ENCODE measurements around the gene CCDC152. TPM values are rescaled to one million over a fixed set of nuclear protein-coding genes. Genes with fewer than 3 reads are reported as not detected.
"Not testable (repeated sequence)": the region's sequence is repeated elsewhere in the genome, so short reads cannot be mapped to it uniquely, and the experiment has no call there.

Gene CCDC152
- total RNA-seq, 2 experiments from 2014 or later: 2.5 to 3.4 TPM

DNA sequence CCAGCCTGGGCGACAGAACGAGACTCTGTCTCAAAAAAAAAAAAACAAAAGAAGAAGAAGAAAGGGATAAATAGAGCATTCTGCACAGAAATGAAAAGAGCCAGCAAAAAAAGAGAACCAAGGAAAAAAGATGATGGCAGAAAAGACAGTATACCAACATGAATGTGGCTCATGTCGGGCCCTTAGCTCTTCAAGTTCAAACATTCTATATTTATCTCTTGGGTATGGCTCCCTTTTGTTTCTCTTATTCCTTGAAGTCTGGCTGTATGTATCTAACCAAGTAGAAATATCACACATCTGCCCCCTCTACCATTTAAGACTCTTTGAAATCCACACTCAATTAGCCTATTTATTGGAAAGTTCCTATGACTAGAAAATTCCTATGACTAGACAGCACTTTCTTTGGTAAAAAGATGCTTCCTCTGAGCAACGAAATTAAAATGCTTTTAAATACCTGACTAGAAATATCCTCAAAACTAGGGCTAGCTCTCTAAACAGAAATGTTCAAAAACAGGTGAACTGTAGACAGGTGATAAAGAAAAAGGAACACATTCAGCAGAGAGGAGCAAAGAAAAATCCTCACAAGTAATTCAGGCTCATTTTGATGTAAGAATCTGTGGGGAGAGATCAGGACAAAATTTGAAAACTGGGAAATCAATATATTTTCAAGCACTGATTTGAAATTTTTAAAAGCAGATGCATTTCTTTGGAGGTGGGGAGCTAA, 52.4 kb downstream of the CCDC152 start:
- Mint-ChIP-seq H3K4me1 (no peaks in the 10 kb centered on the region), H3K27me3 (peaks cover 1% of the 10 kb centered on the region), H3K36me3 (ENCODE audit: low read depth) (no peaks in the 10 kb centered on the region), H3K27ac (no peak overlapping the region), H3K4me3 (no peak overlapping the region), H3K9me3 (no peaks in the 10 kb centered on the region)
- ChIA-PET POLR2A (no interaction called here), CTCF (no interaction called here)
- DNase-seq: no peak

DNA sequence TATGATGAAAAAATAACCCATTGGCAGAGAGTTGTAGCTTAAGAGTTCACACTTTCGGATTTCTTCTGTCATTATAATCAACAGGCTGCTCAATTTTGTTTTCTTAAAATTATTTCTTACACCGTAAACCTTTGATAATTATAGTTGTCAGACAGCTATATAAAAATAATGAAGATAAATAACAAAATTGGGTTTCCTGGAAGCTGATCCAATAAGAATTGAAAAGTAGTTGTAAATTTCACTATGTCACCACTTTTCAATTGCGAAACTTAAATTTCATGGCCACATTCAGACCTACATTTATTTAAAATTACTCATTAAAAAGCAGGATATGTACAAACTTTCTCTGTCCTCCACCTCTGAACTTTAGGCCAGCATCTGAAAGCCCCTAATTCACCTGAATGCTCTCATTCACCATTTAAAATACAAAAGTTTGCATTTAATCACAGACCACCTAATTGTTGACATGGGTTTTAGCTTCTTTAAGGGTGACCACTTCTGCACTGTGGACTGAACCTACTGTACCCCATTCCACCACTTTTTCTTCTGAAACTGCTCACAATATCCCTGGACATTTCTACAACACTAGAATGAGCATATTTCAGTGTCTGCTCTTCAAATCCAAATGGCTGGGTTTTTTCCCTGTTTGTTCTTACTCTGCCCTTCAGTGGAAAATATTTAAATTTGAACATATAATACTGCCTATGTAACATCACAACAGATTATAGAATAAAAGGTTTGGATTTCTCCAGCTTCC, 54.4 kb downstream of the CCDC152 start:
- no peak overlapping the region for H3K4me3 Mint-ChIP-seq

DNA sequence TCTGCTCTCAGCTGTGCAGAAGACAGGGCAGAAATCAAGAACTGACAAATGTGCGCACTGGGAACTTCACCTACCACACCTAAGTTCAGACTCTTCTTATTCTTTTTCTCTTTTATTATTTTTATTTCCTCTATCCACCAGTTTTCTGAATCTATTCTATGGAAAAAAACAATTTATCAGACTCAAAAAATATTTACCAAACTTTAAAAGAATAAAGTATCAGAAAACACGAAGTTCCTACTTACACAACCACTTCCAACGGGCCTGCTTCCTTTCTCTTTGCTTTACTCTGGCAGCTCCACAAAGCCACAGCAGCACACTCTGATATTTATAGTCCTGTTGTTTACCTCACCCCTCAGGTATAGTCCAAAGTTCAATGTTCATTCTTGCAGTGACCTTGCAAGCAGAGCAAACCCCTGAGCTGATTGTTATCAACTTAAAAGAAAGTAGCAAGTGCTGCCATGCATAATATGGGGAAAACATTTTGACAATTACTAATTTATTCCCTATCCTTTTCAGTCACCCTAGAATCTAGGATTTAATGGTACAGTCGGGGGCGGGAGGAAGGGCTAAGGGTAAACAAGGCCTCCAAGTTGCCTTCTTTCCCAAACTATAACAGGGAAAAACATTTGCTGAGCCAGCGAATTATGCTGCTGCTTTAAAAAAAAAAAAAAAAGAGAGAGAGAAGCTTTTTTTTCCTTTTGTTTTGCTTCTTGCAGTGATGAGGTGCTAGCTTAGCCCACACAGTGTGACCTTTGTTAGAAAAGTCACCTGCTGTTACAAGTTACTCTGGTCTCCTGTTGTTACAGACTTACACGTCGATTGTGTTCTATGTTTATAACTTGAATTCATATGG, 55.2 kb downstream of the CCDC152 start, which contains the start of gene SELENOP:
TSS of gene SELENOP (minus strand) at position 302 of the 856 bp plus-strand sequence. CDS start 3,539 bp downstream, outside the sequence.
- H3K27ac Mint-ChIP-seq: no peak within 1 kb of the TSS
- CTCF ChIA-PET: interaction anchor here (0.7 to 1.4 kb wide), 3 partner anchors 22 to 390 kb away, joined by 3 to 4 read pairs (median 3); no protein-coding TSS in a partner anchor

More for the DNA sequence above, 54.4 kb downstream of the CCDC152 start:
- Mint-ChIP-seq H3K27ac (no peak overlapping the region), H3K9me3 (no peaks in the 10 kb centered on the region), H3K36me3 (ENCODE audit: low read depth) (no peaks in the 10 kb centered on the region), H3K27me3 (peaks cover 1% of the 10 kb centered on the region), H3K4me1 (no peaks in the 10 kb centered on the region)
- ChIA-PET POLR2A (no interaction called here), CTCF (interaction anchor here (1.4 kb wide), 1 partner anchor 23 kb away, joined by 3 read pairs; no protein-coding TSS in a partner anchor)
- DNase-seq: no peak

DNA sequence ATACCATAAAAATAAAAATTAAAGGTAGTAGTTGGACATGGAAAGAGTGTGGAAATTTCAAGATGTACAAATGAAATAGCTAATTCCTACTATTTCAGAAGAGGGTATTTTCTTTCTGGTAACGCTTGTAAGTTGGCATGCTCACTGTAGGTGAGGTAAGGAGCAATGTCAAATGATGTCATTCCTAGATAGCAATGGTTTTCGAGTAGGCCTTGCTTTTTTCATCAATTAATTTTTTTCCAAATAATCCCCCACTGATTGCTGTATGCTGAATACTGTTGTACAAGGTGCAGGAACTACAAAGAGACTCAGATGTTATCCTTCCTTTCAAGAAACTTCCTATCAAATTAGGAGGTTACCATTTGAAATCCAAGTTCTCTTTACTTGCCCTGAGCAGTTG, 56.0 kb downstream of the CCDC152 start:
- H3K27ac Mint-ChIP-seq: no peak overlapping the region
- no peaks in the 10 kb centered on the region for H3K9me3 Mint-ChIP-seq
- no peak for DNase-seq
- ChIA-PET POLR2A (no interaction called here), CTCF (interaction anchor here (0.7 kb wide), 2 partner anchors 78 to 390 kb away, joined by 3 to 4 read pairs; no protein-coding TSS in a partner anchor)
- H3K27me3 Mint-ChIP-seq: peaks cover 1% of the 10 kb centered on the region
- H3K4me1 Mint-ChIP-seq: no peaks in the 10 kb centered on the region
- H3K36me3 Mint-ChIP-seq (ENCODE audit: low read depth): no peaks in the 10 kb centered on the region
- no peak overlapping the region for H3K4me3 Mint-ChIP-seq

More for the DNA sequence above, 55.2 kb downstream of the CCDC152 start, which contains the start of gene SELENOP:
- POLR2A ChIA-PET: no interaction called here
- Mint-ChIP-seq H3K4me1 (no peaks in the 10 kb centered on the region), H3K9me3 (no peaks in the 10 kb centered on the region), H3K27me3 (peaks cover 1% of the 10 kb centered on the region), H3K36me3 (ENCODE audit: low read depth) (no peaks in the 10 kb centered on the region), H3K4me3 (no peak within 1 kb of the TSS)
- DNase-seq: no peak

DNA sequence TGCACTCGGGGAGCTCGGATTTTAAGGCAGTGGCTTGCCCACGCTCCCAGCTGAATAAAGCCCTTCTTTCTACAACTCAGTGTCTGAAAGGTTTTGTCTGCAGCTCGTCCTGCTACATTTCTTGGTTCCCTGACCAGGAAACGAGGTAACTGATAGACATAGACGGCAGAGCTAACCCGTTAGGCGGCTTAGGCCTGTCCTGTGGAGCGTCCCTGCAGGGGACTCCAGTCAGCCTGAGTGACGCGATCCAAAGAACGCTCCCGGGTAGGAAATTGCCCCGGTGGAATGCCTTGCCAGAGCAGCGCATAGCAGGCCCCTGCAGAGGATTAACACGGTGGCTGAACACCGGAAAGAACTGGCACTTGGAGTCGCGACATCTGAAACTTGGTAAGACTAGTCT, 56.9 kb downstream of the CCDC152 start:
- H3K9me3 Mint-ChIP-seq: no peaks in the 10 kb centered on the region
- H3K27me3 Mint-ChIP-seq: peaks cover 1% of the 10 kb centered on the region
- H3K4me3 Mint-ChIP-seq: no peak overlapping the region
- no peaks in the 10 kb centered on the region for H3K4me1 Mint-ChIP-seq
- no peaks in the 10 kb centered on the region for H3K36me3 Mint-ChIP-seq (ENCODE audit: low read depth)
- CTCF ChIA-PET: no interaction called here
- DNase-seq: no peak
- H3K27ac Mint-ChIP-seq: no peak overlapping the region
- POLR2A ChIA-PET: no interaction called here

DNA sequence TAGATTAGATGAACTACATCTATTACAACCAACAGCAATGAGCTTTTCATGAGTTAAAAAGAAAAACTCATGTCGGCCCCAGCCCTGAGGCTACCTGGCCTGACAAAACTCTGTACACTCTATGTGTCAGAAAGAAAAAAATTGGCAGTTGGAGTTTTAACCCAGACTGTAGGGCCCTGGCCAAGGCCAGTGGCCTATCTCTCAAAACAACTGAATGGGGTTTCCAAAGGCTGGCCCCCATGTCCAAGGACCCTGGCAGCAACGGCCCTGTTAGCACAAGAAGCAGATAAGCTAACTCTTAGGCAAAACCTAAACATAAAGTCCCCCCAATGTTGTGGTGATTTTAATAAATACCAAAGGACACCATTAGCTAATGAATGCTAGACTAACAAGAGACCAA, 59.9 kb downstream of the CCDC152 start:
- H3K4me3 Mint-ChIP-seq; H3K36me3 Mint-ChIP-seq (ENCODE audit: low read depth); H3K4me1 Mint-ChIP-seq; POLR2A ChIA-PET; H3K27me3 Mint-ChIP-seq; H3K9me3 Mint-ChIP-seq; DNase-seq; H3K27ac Mint-ChIP-seq; CTCF ChIA-PET: not testable (repeated sequence)

DNA sequence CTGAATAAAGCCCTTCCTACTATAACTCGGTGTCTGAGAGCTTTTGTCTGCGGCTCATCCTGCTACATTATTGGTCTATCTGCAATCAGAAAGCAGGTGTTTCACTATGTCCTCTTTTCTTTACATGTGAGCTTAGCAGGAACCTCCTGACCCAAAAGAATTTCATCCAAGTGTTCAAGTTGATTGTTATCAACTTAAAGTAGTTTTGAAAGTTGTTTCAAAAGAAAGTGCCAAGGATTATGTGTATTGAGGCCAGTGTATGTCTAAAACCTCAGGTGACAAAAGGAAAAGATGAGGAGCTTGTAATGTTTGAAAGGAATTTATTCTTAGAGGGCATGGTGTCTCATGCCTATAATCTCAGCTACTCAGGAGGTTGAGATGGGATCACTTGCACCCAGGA, 63.1 kb downstream of the CCDC152 start:
- no peak overlapping the region for H3K4me3 Mint-ChIP-seq
- no peaks in the 10 kb centered on the region for H3K4me1 Mint-ChIP-seq
- DNase-seq: no peak
- no peaks in the 10 kb centered on the region for H3K9me3 Mint-ChIP-seq
- H3K27me3 Mint-ChIP-seq: no peaks in the 10 kb centered on the region
- ChIA-PET CTCF (no interaction called here), POLR2A (no interaction called here)
- H3K27ac Mint-ChIP-seq: no peak overlapping the region
- H3K36me3 Mint-ChIP-seq (ENCODE audit: low read depth): no peaks in the 10 kb centered on the region

DNA sequence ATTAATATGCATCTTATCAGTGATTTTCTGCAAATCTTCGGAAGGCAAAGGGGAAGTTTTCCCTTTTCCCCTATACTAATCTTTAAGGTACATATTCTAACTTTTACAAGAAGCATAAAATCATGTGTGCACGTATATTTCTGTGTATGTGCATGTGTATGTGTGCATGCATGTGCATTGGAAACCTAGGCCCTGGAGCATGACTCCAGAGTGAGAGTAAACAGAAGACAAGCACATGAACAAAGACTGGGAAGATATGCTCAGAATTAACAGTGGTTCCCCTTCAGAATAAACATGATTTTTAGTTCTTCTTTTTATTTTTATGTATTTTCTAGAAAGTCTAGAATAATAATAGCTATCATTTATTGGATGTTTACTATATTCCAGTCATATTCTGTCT, 65.9 kb downstream of the CCDC152 start:
- H3K27ac Mint-ChIP-seq: no peak overlapping the region
- CTCF ChIA-PET: no interaction called here

DNA sequence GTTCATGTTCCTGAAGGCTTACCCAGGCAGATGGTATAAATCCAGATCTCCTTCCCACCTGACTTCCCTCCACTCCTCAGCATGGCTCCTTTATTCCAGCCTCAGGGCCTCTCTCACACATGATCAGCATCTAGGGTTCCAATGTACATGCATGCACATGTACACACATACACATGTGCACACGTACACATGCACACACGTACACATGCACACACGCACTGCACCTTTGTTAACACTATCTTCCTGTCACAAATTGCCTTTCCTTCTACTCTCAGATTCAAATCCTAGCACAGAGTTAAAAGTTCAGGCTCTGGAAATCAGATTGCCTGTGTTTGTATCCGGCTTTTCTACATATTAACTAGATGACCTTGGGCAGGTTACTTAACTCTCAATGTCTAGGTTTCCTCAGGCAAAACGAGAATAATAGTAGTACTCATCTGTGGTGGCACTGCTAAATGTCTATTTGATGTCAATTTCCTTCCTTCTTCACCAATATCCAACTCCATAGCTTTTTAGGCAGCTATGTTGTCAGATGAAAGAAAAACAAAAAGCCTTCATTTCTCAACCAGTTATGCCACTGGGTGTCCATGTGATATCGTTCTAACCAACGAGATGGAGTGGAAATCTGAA, 67.8 kb downstream of the CCDC152 start:
- Mint-ChIP-seq H3K4me3 (no peak overlapping the region), H3K9me3 (no peaks in the 10 kb centered on the region), H3K4me1 (no peaks in the 10 kb centered on the region), H3K27ac (no peak overlapping the region), H3K36me3 (ENCODE audit: low read depth) (no peaks in the 10 kb centered on the region), H3K27me3 (peaks cover 5% of the 10 kb centered on the region)
- ChIA-PET CTCF (interaction anchor here (0.6 to 1.2 kb wide), 2 partner anchors 8 to 13 kb away, joined by 3 to 4 read pairs; no protein-coding TSS in a partner anchor), POLR2A (no interaction called here)
- no peak for DNase-seq

More for the DNA sequence above, 65.9 kb downstream of the CCDC152 start:
- Mint-ChIP-seq H3K27me3 (peaks cover 2% of the 10 kb centered on the region), H3K9me3 (no peaks in the 10 kb centered on the region), H3K36me3 (ENCODE audit: low read depth) (no peaks in the 10 kb centered on the region), H3K4me1 (no peaks in the 10 kb centered on the region), H3K4me3 (no peak overlapping the region)
- no peak for DNase-seq
- POLR2A ChIA-PET: no interaction called here

DNA sequence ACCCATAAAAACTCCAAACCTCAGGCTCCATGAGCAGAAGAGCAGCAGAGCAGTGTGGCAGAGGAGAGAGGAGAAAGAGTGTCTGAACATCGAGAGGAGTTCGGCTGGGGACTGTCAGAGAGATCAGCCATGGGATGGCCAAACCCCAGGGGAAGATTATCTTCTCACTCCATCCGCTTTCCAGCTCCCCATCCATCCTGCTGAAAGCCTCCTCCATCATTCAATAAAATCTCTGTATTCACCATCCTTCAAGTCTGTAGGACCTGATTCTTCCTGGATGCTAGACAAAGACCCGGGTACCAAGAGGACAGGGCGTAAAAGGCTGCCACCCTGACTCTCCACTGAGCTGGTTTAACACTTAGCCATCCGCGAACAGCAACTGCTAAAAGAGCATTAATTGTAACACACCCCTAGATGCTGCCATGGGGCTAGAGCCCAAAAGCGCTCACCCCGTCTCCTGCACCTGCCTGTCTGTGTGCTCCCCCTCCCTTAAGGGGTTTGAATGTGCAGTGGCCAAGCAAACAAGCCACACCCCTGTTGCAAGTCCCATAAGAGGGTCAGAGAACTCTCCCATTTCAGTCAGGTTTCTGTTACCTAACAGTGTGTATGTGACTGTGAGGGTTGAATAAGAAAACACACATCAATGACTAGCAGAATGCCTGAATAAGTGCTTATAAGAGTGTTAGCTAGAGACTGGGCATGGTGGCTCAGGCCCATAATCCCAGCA, 69.0 kb downstream of the CCDC152 start:
- no peaks in the 10 kb centered on the region for H3K9me3 Mint-ChIP-seq
- ChIA-PET POLR2A (no interaction called here), CTCF (no interaction called here)
- H3K4me3 Mint-ChIP-seq: no peak overlapping the region
- no peak overlapping the region for H3K27ac Mint-ChIP-seq
- H3K4me1 Mint-ChIP-seq: no peaks in the 10 kb centered on the region
- DNase-seq: no peak
- no peaks in the 10 kb centered on the region for H3K36me3 Mint-ChIP-seq (ENCODE audit: low read depth)
- peaks cover 5% of the 10 kb centered on the region for H3K27me3 Mint-ChIP-seq

DNA sequence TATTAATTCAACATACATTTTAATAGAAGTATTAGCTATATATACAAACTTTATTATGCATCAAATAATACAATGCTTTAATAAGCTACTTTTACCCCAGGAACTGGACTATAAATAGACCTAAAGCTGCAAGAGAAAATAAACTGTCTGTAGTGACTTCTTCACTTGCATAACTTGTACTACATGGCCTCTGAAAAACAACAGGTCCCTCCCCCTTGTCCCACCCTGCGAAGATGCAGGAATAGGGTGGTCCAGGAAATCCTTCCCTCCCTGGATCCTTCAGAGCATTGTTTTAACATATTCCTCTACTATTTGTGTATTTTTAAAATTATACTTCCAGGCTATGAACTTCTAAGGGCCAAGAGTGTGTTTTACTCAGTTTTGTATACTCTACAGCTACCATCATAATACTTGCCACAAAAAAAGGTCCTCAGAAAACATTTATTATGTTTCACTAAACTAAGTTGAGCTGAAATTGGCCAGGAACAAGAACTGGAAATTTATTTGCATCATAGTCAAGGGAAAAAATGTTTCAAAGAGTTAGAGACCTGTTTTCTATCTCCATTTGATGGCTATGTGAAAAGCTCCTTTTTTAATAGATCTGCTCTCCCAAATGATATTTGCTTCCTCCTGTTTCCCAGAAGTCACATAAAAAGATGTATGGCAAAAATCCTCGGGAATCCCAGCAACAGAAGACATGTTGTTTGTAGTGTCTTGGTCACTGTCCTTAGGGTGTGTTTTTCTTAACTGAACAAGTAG, 70.3 kb downstream of the CCDC152 start:
- no peaks in the 10 kb centered on the region for H3K9me3 Mint-ChIP-seq
- POLR2A ChIA-PET: no interaction called here
- H3K27me3 Mint-ChIP-seq: peaks cover 5% of the 10 kb centered on the region
- H3K4me1 Mint-ChIP-seq: no peaks in the 10 kb centered on the region
- no peaks in the 10 kb centered on the region for H3K36me3 Mint-ChIP-seq (ENCODE audit: low read depth)
- no peak overlapping the region for H3K27ac Mint-ChIP-seq
- no peak for DNase-seq
- H3K4me3 Mint-ChIP-seq: no peak overlapping the region
- CTCF ChIA-PET: interaction anchor here (0.9 kb wide), 1 partner anchor 63 kb away, joined by 3 read pairs; no protein-coding TSS in a partner anchor

DNA sequence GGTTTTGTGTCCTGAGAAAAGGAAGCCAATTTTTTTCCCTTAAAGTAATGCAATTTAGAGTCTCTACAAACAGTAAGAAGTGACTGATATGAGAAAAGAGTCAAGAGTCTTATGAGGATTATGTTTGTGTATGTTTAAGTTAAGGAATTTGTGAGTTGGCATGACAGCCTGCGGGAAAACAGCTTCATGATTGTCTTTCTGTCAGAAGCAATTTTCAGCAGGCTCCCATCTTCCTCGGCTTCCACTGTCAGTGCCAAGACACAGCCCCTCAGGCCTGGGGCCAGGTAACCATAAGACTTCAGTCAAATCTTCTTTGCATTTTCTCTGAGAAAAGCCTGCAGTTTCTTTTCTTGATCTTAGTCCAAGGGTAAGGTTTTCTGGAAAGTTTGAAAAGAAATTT, 72.1 kb downstream of the CCDC152 start:
- H3K27me3 Mint-ChIP-seq: peaks cover 7% of the 10 kb centered on the region
- DNase-seq: no peak
- H3K9me3 Mint-ChIP-seq: no peaks in the 10 kb centered on the region
- ChIA-PET CTCF (no interaction called here), POLR2A (no interaction called here)
- no peaks in the 10 kb centered on the region for H3K4me1 Mint-ChIP-seq
- no peaks in the 10 kb centered on the region for H3K36me3 Mint-ChIP-seq (ENCODE audit: low read depth)
- H3K27ac Mint-ChIP-seq: no peak overlapping the region
- no peak overlapping the region for H3K4me3 Mint-ChIP-seq
